ENCODE data around the gene KRTAP4-11.
"Not testable (repeated sequence)": the region's sequence is repeated elsewhere in the genome, so short reads cannot be mapped to it uniquely, and the experiment has no call there.

GRCh38 chr17:41108728-41109386 is 9.3 kb downstream of the KRTAP4-11 start:
- not testable (repeated sequence) for TF ChIP-seq CTCF, EP300, POLR2A, POLR2AphosphoS5 (IDR thresholded peaks at IDR 0.05)
